ENCODE data around the gene ZNF764.
"Not testable (repeated sequence)": the region's sequence is repeated elsewhere in the genome, so short reads cannot be mapped to it uniquely, and the experiment has no call there.

The ZNF764 gene

DNA sequence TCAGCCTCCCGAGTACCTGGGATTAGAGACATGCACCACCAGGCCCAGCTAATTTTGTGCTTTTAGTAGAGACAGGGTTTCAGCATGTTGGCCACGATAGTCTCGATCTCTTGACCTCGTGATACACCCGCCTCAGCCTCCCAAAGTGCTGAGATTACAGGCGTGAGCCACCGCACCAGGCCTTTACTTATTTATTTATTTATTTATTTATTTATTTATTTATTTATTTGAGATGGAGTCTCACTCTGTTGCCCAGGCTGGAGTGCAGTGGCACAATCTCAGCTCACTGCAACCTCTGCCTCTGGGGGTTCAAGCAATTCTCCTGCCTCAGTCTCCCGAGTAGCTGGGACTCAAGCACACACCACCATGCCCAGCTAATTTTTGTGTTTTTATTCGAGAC lies 32.7 kb upstream of the ZNF764 start:
- not testable (repeated sequence) for H3K9ac ChIP-seq (ENCODE audit: low read depth in 1 of 2, low read length in 2 of 2); H3K9me3 ChIP-seq (ENCODE audit: control insufficient read depth in 1 of 2, low read length in 2 of 2); H3K27ac ChIP-seq (ENCODE audit: low read depth, low read length); H3K4me1 ChIP-seq (ENCODE audit: control insufficient read depth in 1 of 2, insufficient read depth in 2 of 2, low read length in 2 of 2); H3K4me3 ChIP-seq (ENCODE audit: low read depth in 1 of 2, low read length in 2 of 2); H3K27me3 ChIP-seq (ENCODE audit: control insufficient read depth in 1 of 2, insufficient read depth in 2 of 2, low read length in 2 of 2); H3K36me3 ChIP-seq (ENCODE audit: control insufficient read depth in 1 of 2, insufficient read depth in 2 of 2, low read length in 2 of 2)

DNA sequence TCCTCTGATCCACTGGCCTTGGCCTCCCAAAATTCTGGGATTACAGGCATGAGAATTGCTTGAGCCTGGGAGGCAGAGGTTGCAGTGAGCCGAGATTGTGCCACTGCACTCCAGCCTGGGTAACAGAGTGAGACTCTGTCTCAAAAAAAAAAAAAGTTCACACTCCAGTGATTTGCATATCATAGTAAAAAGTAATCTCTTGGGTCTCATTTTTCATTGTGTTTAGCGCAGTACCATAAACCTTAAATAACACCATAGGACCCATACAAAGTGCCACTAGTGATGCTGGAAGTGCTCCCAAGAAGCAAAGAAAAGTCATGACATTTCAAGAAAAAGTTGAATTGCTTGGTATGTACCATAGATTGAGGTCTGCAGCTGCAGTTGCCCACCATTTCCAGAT lies 31.4 kb upstream of the ZNF764 start:
- not testable (repeated sequence) for H3K9me3 ChIP-seq (ENCODE audit: control insufficient read depth in 1 of 2, low read length in 2 of 2); H3K36me3 ChIP-seq (ENCODE audit: control insufficient read depth in 1 of 2, insufficient read depth in 2 of 2, low read length in 2 of 2); H3K9ac ChIP-seq (ENCODE audit: low read depth in 1 of 2, low read length in 2 of 2); H3K4me3 ChIP-seq (ENCODE audit: low read depth in 1 of 2, low read length in 2 of 2); H3K27me3 ChIP-seq (ENCODE audit: control insufficient read depth in 1 of 2, insufficient read depth in 2 of 2, low read length in 2 of 2); H3K27ac ChIP-seq (ENCODE audit: low read depth, low read length)
- H3K4me1 ChIP-seq (ENCODE audit: control insufficient read depth in 1 of 2, insufficient read depth in 2 of 2, low read length in 2 of 2), result peaks cover 10 to 13% of the 10 kb centered on the region in 2 donors

DNA sequence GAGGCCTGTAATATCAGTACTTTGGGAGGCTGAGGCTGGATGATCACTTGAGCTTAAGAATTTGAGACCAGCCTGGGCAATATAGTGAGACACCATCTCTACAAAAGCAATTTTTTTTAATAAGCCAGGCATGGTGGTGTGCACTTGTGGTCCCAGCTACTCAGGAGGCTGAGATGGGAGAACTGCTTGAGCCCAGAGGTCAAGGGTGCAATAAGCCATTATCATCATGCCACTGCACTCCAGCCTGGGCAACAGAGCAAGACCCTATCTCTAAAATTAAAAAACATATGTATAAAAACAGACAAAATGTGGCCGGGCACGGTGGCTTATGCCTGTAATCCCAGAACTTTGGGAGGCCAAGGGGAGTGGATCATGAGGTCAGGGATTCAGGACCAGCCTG lies 30.5 kb upstream of the ZNF764 start:
- Histone ChIP-seq H3K36me3 (ENCODE audit: control insufficient read depth in 1 of 2, insufficient read depth in 2 of 2, low read length in 2 of 2) (peaks cover 0 to 12% of the 10 kb centered on the region in 2 donors), H3K4me3 (ENCODE audit: low read depth in 1 of 2, low read length in 2 of 2) (no peak overlapping the region), H3K27ac (ENCODE audit: low read depth, low read length) (no peak overlapping the region), H3K4me1 (ENCODE audit: control insufficient read depth in 1 of 2, insufficient read depth in 2 of 2, low read length in 2 of 2) (peaks cover 12 to 15% of the 10 kb centered on the region in 2 donors), H3K9me3 (ENCODE audit: control insufficient read depth in 1 of 2, low read length in 2 of 2) (no peaks in the 10 kb centered on the region), H3K27me3 (ENCODE audit: control insufficient read depth in 1 of 2, insufficient read depth in 2 of 2, low read length in 2 of 2) (no peaks in the 10 kb centered on the region), H3K9ac (ENCODE audit: low read depth in 1 of 2, low read length in 2 of 2) (no peak overlapping the region)

DNA sequence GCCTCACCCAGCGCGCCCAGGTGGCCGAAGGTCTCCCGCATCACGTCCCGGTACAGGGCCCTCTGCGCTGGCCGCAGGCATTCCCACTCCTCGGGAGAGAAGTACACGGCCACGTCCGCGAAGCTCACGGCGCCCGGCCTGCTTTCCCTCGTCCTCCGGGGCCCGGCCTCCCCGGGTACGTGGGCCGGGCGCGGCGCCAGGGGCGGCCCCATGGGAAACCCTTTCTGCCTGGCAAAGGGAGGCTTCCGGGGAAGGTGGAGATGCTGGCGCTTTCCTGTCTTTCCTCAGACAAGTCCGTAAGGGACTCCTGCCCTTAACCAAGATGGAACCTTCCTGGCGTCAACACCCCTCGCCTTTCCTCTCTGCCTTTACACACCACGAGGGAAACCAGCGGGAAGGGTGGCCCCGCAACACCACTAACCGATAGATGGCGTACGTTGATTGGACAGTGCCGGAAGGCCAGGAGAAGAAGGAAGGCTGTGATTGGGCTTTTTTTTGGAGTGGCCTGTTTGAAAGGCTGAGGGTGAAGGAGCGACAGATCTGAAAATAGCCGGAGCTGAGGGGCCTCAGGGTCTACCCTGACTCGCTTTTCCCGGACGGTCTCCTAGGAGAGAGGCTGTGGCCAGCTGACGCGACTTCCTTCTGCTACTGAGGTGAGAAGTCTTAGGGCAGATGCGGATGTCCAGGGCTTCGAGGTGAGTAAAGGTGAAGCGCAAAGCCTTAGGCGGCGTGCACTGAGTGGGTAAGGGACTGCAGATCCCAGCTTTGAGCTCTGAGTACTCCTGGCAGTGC lies 27.4 kb upstream of the ZNF764 start, which contains the start of gene ZNF785:
Gene ZNF785, minus strand, starts transcription at position 298 of the 792 bp plus-strand sequence. Its CDS starts 86 bp downstream, at position 212.
- Histone ChIP-seq H3K4me1 (ENCODE audit: control insufficient read depth in 1 of 2, insufficient read depth in 2 of 2, low read length in 2 of 2) (peaks cover 12 to 21% of the 10 kb centered on the region in 2 donors), H3K9ac (ENCODE audit: low read depth in 1 of 2, low read length in 2 of 2) (peak within 1 kb of the TSS; percentile 81 to 90), H3K36me3 (ENCODE audit: control insufficient read depth in 1 of 2, insufficient read depth in 2 of 2, low read length in 2 of 2) (peaks cover 8 to 34% of the 10 kb centered on the region in 2 donors), H3K4me3 (ENCODE audit: low read depth in 1 of 2, low read length in 2 of 2) (peak within 1 kb of the TSS; percentile 77 to 87), H3K9me3 (ENCODE audit: control insufficient read depth in 1 of 2, low read length in 2 of 2) (no peaks in the 10 kb centered on the region), H3K27me3 (ENCODE audit: control insufficient read depth in 1 of 2, insufficient read depth in 2 of 2, low read length in 2 of 2) (no peaks in the 10 kb centered on the region), H3K27ac (ENCODE audit: low read depth, low read length) (peak within 1 kb of the TSS; percentile 81)

- peak overlapping the region; percentile 77 to 87 for H3K4me3 ChIP-seq (ENCODE audit: low read depth in 1 of 2, low read length in 2 of 2)
- peak overlapping the region; percentile 81 to 90 for H3K9ac ChIP-seq (ENCODE audit: low read depth in 1 of 2, low read length in 2 of 2)
- peaks cover 8 to 34% of the 10 kb centered on the region in 2 donors for H3K36me3 ChIP-seq (ENCODE audit: control insufficient read depth in 1 of 2, insufficient read depth in 2 of 2, low read length in 2 of 2)
- no peaks in the 10 kb centered on the region for H3K27me3 ChIP-seq (ENCODE audit: control insufficient read depth in 1 of 2, insufficient read depth in 2 of 2, low read length in 2 of 2)
- peaks cover 12 to 21% of the 10 kb centered on the region in 2 donors for H3K4me1 ChIP-seq (ENCODE audit: control insufficient read depth in 1 of 2, insufficient read depth in 2 of 2, low read length in 2 of 2)
- peak overlapping the region; percentile 81 for H3K27ac ChIP-seq (ENCODE audit: low read depth, low read length)
- H3K9me3 ChIP-seq (ENCODE audit: control insufficient read depth in 1 of 2, low read length in 2 of 2), result no peaks in the 10 kb centered on the region
These were observed 26.8 kb upstream of the ZNF764 start for GRCh38 chr16:30585022-30585399.

GRCh38 chr16:30582611-30583340 lies 24.6 kb upstream of the ZNF764 start:
- H3K4me3 ChIP-seq (ENCODE audit: low read depth in 1 of 2, low read length in 2 of 2), result no peak overlapping the region
- H3K9me3 ChIP-seq (ENCODE audit: control insufficient read depth in 1 of 2, low read length in 2 of 2), result no peaks in the 10 kb centered on the region
- H3K9ac ChIP-seq (ENCODE audit: low read depth in 1 of 2, low read length in 2 of 2), result no peak overlapping the region
- H3K27me3 ChIP-seq (ENCODE audit: control insufficient read depth in 1 of 2, insufficient read depth in 2 of 2, low read length in 2 of 2), result no peaks in the 10 kb centered on the region
- H3K36me3 ChIP-seq (ENCODE audit: control insufficient read depth in 1 of 2, insufficient read depth in 2 of 2, low read length in 2 of 2), result peaks cover 8 to 45% of the 10 kb centered on the region in 2 donors
- H3K4me1 ChIP-seq (ENCODE audit: control insufficient read depth in 1 of 2, insufficient read depth in 2 of 2, low read length in 2 of 2), result peaks cover 12 to 21% of the 10 kb centered on the region in 2 donors
- no peak overlapping the region for H3K27ac ChIP-seq (ENCODE audit: low read depth, low read length)

DNA sequence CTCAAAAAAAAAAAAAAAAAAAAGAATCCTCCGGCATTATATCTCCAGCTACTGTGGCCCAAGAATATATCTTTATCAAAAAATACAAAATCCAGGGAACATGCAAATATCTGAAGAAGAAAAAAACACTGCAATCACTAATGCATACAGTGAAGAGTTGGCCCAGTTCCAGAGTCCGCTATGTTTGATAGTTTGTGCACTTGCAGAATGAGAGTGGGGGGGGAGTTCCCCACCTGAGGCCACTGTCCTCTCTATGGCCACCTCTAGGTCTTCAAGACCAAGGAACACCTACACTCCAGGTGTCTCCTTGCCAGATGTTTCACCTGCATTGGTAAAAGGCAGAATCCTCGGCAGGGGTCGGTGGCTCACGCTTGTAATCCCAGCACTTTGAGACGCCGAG lies 23.3 kb upstream of the ZNF764 start:
- Histone ChIP-seq H3K27me3 (ENCODE audit: control insufficient read depth in 1 of 2, insufficient read depth in 2 of 2, low read length in 2 of 2) (no peaks in the 10 kb centered on the region), H3K4me3 (ENCODE audit: low read depth in 1 of 2, low read length in 2 of 2) (no peak overlapping the region), H3K9ac (ENCODE audit: low read depth in 1 of 2, low read length in 2 of 2) (no peak overlapping the region), H3K4me1 (ENCODE audit: control insufficient read depth in 1 of 2, insufficient read depth in 2 of 2, low read length in 2 of 2) (peaks cover 7 to 17% of the 10 kb centered on the region in 2 donors), H3K36me3 (ENCODE audit: control insufficient read depth in 1 of 2, insufficient read depth in 2 of 2, low read length in 2 of 2) (peaks cover 8 to 45% of the 10 kb centered on the region in 2 donors), H3K9me3 (ENCODE audit: control insufficient read depth in 1 of 2, low read length in 2 of 2) (no peaks in the 10 kb centered on the region), H3K27ac (ENCODE audit: low read depth, low read length) (no peak overlapping the region)

GRCh38 chr16:30574678-30575077 lies 16.5 kb upstream of the ZNF764 start:
- H3K9me3 ChIP-seq (ENCODE audit: control insufficient read depth in 1 of 2, low read length in 2 of 2), result no peaks in the 10 kb centered on the region
- no peak overlapping the region for H3K27ac ChIP-seq (ENCODE audit: low read depth, low read length)

DNA sequence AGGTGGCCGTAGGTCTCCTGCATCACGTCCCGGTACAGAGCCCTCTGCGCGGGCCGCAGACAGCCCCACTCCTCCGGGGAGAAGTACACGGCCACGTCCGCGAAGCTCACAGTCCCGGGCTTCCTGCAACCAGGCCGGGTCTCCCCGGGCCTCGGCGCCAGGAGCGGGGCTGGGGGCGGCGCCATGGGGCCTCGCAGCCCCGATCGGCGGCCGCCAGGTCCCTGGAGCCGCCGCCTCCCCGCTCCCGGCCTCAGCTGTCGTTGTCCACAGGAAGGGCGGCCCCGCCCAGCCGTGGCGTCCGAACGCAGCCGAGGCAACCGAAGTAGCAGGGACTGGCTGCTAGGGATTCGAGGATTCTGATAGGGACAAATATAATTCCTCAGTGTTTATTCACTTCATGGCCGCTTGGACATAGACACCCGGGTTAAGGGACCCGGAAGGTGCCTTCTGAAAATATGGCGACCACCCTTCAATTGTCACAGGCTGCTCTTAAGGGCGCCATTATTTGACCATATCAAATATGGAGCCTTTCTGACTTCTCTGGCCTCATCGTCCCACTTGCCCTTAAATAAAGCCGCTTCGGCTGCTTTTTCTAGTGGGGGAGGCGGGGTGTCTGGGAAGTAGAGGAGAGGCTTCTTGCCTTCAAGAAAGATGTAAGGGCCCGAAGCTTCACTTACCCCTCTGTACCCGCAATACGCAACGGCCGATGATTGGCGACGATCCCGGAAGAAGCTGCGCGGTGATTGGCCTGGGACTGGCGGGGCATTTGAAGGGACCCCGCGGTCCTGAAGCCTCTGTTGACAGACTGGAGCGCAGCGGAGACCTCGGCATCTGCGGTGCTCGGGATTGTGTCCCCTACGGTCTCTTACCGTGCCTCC lies 13.5 kb upstream of the ZNF764 start, which contains the start of gene ZNF688:
Gene ZNF688, minus strand, starts transcription at position 270 of the 878 bp plus-strand sequence. Its CDS starts 85 bp downstream, at position 185.
- Histone ChIP-seq H3K4me1 (ENCODE audit: control insufficient read depth in 1 of 2, insufficient read depth in 2 of 2, low read length in 2 of 2) (peaks cover 20 to 22% of the 10 kb centered on the region in 2 donors), H3K4me3 (ENCODE audit: low read depth in 1 of 2, low read length in 2 of 2) (peak within 1 kb of the TSS; percentile 87 to 89), H3K27ac (ENCODE audit: low read depth, low read length) (peak within 1 kb of the TSS; percentile 87), H3K9ac (ENCODE audit: low read depth in 1 of 2, low read length in 2 of 2) (peak within 1 kb of the TSS; percentile 94 to 96), H3K9me3 (ENCODE audit: control insufficient read depth in 1 of 2, low read length in 2 of 2) (no peaks in the 10 kb centered on the region), H3K36me3 (ENCODE audit: control insufficient read depth in 1 of 2, insufficient read depth in 2 of 2, low read length in 2 of 2) (no peaks in the 10 kb centered on the region), H3K27me3 (ENCODE audit: control insufficient read depth in 1 of 2, insufficient read depth in 2 of 2, low read length in 2 of 2) (no peaks in the 10 kb centered on the region)

More at GRCh38 chr16:30574678-30575077, 16.5 kb upstream of the ZNF764 start:
- H3K36me3 ChIP-seq (ENCODE audit: control insufficient read depth in 1 of 2, insufficient read depth in 2 of 2, low read length in 2 of 2), result peaks cover 0 to 18% of the 10 kb centered on the region in 2 donors
- H3K9ac ChIP-seq (ENCODE audit: low read depth in 1 of 2, low read length in 2 of 2), result no peak overlapping the region
- peaks cover 18 to 19% of the 10 kb centered on the region in 2 donors for H3K4me1 ChIP-seq (ENCODE audit: control insufficient read depth in 1 of 2, insufficient read depth in 2 of 2, low read length in 2 of 2)
- H3K4me3 ChIP-seq (ENCODE audit: low read depth in 1 of 2, low read length in 2 of 2), result no peak overlapping the region
- H3K27me3 ChIP-seq (ENCODE audit: control insufficient read depth in 1 of 2, insufficient read depth in 2 of 2, low read length in 2 of 2), result no peaks in the 10 kb centered on the region

Measured in duodenal mucosa (tissue), 2 donors.